LNCaP clone FGC (cell line): Measurements from ENCODE around the gene SPTBN2.
"Not testable (repeated sequence)": the region's sequence is repeated elsewhere in the genome, so short reads cannot be mapped to it uniquely, and the experiment has no call there.

Experiments
- DNase-seq: peaks from one replicate; pipeline ENCODE4 v3.0.0-alpha.2; 2011; ENCODE audit warnings: low read depth
- H3K4me3 ChIP-seq: 2 replicates; pipeline ENCODE4 v1.5.1; 2011; ENCODE audit warnings: mild to moderate bottlenecking, low read depth, low read length, control low read depth
- CTCF ChIP-seq: IDR thresholded peaks from 2 replicates; pipeline ENCODE4 v1.5.1; 2012; ENCODE audit warnings: mild to moderate bottlenecking; ENCODE audit not compliant: control insufficient read depth, insufficient read depth; ENCODE audit errors: extremely low read depth

The SPTBN2 gene

GRCh38 chr11:66739983-66740382 lies 11.0 kb upstream of the SPTBN2 start:
- DNase-seq = no peak

GRCh38 chr11:66734215-66734614 lies 5.2 kb upstream of the SPTBN2 start:
- no peak overlapping the region for H3K4me3 ChIP-seq
- no peak for DNase-seq
- no peak for TF ChIP-seq CTCF

More at GRCh38 chr11:66739983-66740382, 11.0 kb upstream of the SPTBN2 start:
- no peak for TF ChIP-seq CTCF
- H3K4me3 ChIP-seq = no peak overlapping the region

- H3K4me3 ChIP-seq = no peak overlapping the region
- TF ChIP-seq CTCF = no peak
- DNase-seq = no peak
These were observed 431 bp upstream of the SPTBN2 start for GRCh38 chr11:66729447-66729846.

GRCh38 chr11:66728038-66728692 lies 851 bp downstream of the SPTBN2 start:
- peak overlapping the region; percentile 64 for H3K4me3 ChIP-seq
- no peak for TF ChIP-seq CTCF
- DNase-seq = no peak

GRCh38 chr11:66727282-66728037 lies 1.6 kb downstream of the SPTBN2 start:
- H3K4me3 ChIP-seq = peak overlapping the region; percentile 64
- DNase-seq = no peak
- TF ChIP-seq CTCF = no peak

- H3K4me3 ChIP-seq = no peak overlapping the region
- no peak for DNase-seq
- TF ChIP-seq CTCF = no peak
These were observed 3.4 kb downstream of the SPTBN2 start for GRCh38 chr11:66725647-66726046.

- no peak for TF ChIP-seq CTCF
- H3K4me3 ChIP-seq = no peak overlapping the region
- no peak for DNase-seq
These were observed 3.9 kb downstream of the SPTBN2 start for GRCh38 chr11:66725114-66725513.

GRCh38 chr11:66724167-66724566 lies 4.8 kb downstream of the SPTBN2 start:
- DNase-seq, H3K4me3 ChIP-seq: not testable (repeated sequence)
